ENCODE results near the gene CHRM4.
A peak's percentile ranks its signal among the peaks of the same experiment; 100 is the strongest.

The CHRM4 gene

DNA sequence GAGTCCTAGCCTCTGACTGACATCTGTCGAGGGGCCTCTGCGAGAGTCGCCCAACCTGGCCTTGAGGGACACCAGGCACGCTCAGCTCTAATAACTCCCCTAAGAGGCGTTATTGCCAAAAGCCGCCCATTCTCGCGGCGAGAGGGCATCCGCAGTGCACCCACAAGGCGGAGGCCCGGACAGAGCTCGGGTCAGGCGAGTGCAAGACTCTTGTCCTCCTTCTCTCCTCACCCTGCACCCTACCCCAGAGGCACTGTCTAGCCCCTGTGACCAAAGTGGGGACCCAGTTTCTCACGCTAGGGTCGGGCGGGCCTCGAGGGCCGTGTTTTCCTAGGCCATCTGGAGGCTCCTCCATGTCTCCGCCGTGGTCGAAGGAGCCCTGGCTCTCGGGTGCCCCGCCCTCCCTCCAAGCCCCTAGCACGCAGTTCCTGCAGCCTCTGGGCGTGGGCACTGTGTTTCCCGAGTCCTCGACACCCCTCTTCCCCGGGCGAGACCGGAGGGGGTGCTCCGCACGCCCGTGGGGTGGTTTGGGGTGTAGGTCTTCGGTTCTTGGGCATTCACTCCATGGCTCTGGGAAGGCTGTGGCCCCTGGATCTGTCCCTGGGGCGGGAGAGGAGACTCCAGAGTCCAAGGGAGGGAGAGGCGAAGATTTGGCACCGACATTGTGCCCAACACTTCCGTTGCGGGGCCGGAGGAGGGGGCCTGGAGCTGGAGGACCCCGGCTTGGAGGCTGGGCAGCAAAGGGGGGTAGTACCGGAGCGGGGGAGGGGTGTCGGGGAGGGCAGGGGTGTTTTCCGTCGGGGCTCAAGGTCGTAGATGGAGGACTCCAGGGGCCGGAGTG, 1.0 kb downstream of the CHRM4 start:
- H3K9me3 ChIP-seq = no peaks in the 10 kb centered on the region
- peak overlapping the region; percentile 37; the same call in 1 of the 2 replicates for H3K4me3 ChIP-seq
- peaks cover 15% of the 10 kb centered on the region for H3K4me1 ChIP-seq
- in situ Hi-C loops (cut with MboI; ENCODE audit: low sequenced_read_pairs) = no loop called here
- H3K27me3 ChIP-seq (ENCODE audit: low read depth) = peaks cover 9% of the 10 kb centered on the region
- DNase-seq (ENCODE audit: low spot score in 2 of 2) = peak in 1 of 2 experiments; percentile 14
- no peaks in the 10 kb centered on the region for H3K36me3 ChIP-seq (replicated peaks)

DNA sequence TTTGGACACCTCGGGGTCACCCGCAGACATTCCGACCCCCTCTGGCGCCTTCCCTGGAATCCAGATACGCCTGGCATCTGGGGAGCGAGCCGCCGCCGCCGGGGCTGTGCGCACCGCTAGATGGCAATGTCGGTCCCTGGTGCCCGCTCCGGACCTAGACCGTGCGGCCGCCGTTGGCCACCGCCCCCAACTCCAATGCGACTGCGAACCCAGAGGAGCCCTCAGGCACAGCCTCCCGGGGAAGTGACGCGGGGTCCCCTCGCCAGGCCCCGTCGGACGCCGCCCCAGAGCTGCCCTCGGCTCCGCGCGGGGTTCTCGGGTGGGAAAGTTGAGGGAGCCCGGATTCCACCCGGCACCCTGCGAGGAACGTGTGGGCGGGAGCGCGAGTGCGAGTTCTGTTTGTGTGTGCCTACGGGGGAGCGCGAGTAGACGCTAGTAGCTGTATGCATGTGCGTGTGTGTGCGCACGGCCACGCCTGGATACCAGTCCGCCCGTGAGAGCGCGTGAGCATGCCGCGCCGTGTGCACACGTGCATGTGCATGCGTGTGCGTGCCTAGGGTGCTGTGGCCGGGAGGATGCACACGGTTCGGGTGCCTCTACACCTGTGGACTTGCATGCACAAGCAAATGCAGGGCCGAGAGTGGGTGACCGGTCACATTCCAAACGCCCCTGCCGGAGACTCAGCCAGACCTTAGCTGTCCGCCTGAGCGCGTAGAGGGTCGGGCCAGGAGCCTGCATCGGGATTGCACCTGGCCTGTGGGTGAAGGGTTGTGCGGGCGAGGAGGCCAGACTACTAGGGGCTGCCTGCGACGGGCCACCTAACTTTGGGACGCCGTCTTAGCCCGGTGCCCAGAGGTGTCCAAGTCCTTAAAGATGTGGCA, 1.9 kb downstream of the CHRM4 start:
- peak; percentile 58 to 91 for DNase-seq (ENCODE audit: low spot score in 2 of 2)
- Histone ChIP-seq H3K36me3 (replicated peaks) (no peaks in the 10 kb centered on the region), H3K27me3 (ENCODE audit: low read depth) (peaks cover 9% of the 10 kb centered on the region), H3K4me3 (peak overlapping the region; percentile 32), H3K9me3 (no peaks in the 10 kb centered on the region), H3K4me1 (peaks cover 15% of the 10 kb centered on the region)
- in situ Hi-C loops (cut with MboI; ENCODE audit: low sequenced_read_pairs) = no loop called here

DNA sequence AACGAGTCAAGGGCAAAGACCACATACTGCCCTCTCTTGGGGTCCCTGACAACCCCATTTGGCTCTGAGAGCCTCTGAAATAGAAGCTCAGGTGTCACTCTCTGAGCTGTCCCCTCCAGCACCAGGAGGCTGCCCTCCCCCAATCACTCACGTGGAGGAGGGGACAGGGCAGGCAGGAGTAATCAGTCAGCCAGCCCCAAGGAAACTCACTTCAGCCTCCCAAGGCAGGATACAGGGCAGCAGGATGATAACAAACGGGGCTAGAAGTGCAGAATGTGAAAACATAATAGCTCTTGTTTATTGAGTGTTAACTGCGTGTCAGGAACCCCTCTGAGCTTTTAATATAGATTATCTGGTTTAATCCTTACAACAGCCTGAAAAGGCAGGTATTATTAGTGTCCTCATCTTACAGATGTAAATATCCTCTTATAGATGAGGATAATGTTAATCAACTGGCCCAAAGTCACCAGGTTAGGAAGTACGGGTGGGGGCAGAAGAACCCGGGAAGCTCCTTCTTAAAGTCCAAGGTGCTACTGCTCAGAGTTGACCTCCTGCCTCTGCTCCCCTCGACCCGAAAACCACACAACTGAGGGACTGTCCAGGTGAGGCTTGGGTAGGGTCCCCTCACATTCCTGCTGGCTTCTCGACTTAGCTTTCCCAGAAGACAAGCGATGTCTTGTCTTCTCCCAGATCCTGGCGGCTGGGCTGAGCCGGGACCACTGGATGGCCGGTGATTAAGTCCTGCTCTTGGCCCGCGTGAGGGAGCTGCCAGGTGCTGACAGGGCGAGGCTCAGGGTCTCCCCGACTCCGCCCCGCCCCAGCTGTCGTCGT, 2.7 kb downstream of the CHRM4 start:
- H3K36me3 ChIP-seq (replicated peaks) = no peaks in the 10 kb centered on the region; the same call in none of the 2 replicates
- no peaks in the 10 kb centered on the region for H3K9me3 ChIP-seq
- peak in 1 of 2 experiments; percentile 31 for DNase-seq (ENCODE audit: low spot score in 2 of 2)
- peak overlapping the region; percentile 32 for H3K4me3 ChIP-seq
- H3K27me3 ChIP-seq (ENCODE audit: low read depth) = peaks cover 9% of the 10 kb centered on the region
- in situ Hi-C loops (cut with MboI; ENCODE audit: low sequenced_read_pairs) = no loop called here
- H3K4me1 ChIP-seq = peaks cover 15% of the 10 kb centered on the region

DNA sequence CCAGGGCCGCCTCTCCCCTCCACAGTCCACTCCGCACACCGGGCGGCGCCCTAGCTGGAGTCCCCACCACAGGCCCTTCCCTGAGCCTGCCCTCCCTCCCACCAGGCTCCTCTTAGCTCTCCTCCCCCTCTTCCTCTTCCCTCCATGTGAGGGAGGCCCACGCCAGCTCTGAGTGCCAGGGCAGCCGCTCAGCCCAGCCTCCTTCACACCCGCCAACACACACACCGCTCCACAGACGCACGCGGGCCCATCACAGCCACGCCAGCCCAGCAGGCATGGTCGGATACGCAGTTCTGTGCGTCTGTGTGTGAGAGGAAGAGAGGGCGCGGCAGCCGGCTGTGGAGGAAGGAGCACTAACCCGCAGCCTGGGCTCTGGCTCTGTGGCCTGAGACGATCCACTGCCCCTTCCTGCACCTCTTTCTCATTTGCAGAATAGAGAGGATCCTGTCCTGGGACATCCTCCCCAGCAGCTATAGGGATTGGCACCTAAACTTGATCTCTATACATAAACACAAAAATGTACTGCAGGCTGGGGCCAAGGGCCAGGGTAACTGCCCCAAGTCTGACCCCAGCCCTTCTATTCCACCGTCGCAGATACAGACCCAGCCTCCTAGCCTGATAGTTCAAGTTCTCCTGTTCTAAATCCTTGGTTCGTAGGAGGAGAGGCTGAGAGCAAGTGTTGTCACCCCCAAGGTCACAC, 3.5 kb downstream of the CHRM4 start:
- H3K27me3 ChIP-seq (ENCODE audit: low read depth) = peaks cover 9% of the 10 kb centered on the region

DNA sequence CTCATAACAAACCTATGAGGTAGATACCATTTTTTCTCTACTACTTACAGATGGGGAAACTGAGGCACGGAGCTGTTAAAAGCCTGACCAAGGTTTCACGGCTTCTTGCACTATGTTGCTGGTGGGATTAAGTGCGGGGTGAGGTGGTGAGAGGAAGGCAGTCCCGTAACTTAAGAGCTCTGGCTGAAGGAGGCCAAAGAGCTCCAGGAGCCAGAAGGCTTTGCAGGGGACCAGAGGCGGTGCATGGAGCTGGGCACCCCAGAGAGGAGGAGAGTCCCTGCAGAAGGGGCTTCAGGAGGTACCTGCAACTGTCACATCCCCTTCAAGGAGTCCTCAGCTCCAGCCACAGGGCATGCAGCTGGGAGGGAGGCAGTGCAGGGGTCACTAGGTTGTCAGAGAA, 4.1 kb downstream of the CHRM4 start:
- peak in 1 of 2 experiments; percentile 6 for DNase-seq (ENCODE audit: low spot score in 2 of 2)
- no peak overlapping the region for H3K4me3 ChIP-seq
- no peaks in the 10 kb centered on the region for H3K9me3 ChIP-seq
- H3K36me3 ChIP-seq (replicated peaks) = peaks cover 3% of the 10 kb centered on the region
- peaks cover 10% of the 10 kb centered on the region for H3K4me1 ChIP-seq
- peaks cover 9% of the 10 kb centered on the region for H3K27me3 ChIP-seq (ENCODE audit: low read depth)
- in situ Hi-C loops (cut with MboI; ENCODE audit: low sequenced_read_pairs) = no loop called here

More for the DNA sequence above, 3.5 kb downstream of the CHRM4 start:
- DNase-seq (ENCODE audit: low spot score in 2 of 2) = peak in 1 of 2 experiments; percentile 7
- peaks cover 13% of the 10 kb centered on the region for H3K4me1 ChIP-seq
- H3K9me3 ChIP-seq = no peaks in the 10 kb centered on the region
- peaks cover 3% of the 10 kb centered on the region for H3K36me3 ChIP-seq (replicated peaks)
- in situ Hi-C loops (cut with MboI; ENCODE audit: low sequenced_read_pairs) = no loop called here
- no peak overlapping the region for H3K4me3 ChIP-seq

DNA sequence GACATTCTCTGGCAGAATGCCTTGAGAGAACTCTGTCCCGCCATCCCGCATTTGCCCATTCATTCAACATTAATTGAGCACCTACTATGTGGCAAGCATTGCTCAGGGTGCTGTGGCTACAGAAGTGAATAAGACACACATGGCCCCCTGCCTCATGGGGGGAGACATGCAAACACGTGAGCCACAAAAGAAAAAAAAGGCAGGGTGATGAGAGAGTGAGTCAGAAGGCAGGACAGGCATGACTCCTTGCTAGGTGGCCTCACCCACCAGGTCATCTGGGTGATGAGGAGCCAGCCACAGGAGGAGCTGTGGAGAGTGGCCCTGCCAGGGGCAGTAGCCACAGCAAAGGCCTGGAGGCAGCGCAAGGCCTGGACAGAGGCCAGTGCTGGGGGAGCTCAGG, 4.9 kb downstream of the CHRM4 start:
- no peak overlapping the region for H3K4me3 ChIP-seq
- peak in 1 of 2 experiments; percentile 6 for DNase-seq (ENCODE audit: low spot score in 2 of 2)
- H3K9me3 ChIP-seq = no peaks in the 10 kb centered on the region
- in situ Hi-C loops (cut with MboI; ENCODE audit: low sequenced_read_pairs) = no loop called here
- peaks cover 10% of the 10 kb centered on the region for H3K4me1 ChIP-seq
- H3K36me3 ChIP-seq (replicated peaks) = peaks cover 3% of the 10 kb centered on the region
- peaks cover 9% of the 10 kb centered on the region for H3K27me3 ChIP-seq (ENCODE audit: low read depth)

DNA sequence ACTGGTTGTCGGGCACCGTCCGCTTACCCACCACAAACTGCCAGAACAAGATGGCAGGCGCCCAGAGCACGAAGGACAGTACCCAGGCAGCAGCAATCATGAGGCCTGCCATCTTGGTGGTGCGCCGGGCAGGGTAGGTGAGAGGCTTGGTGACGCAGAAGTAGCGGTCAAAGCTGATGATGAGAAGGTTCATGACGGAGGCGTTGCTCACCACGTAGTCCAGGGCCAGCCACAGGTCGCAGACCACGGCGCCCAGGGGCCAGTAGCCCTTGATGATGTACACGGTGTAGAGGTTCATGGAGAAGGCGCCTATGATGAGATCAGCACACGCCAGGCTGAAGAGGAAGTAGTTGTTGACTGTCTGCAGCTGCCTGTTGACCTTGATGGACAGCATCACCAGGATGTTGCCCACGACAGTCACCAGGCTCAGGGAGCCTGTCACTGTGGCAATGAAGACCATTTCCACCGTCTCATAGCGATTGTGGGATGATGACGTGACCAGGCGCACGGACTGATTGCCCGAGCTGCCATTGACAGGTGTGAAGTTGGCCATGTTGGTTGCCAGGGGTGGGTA, 5.5 kb downstream of the CHRM4 start:
- in situ Hi-C loops (cut with MboI; ENCODE audit: low sequenced_read_pairs) = no loop called here
- Histone ChIP-seq H3K4me1 (peaks cover 10% of the 10 kb centered on the region), H3K4me3 (no peak overlapping the region), H3K36me3 (replicated peaks) (peaks cover 3% of the 10 kb centered on the region), H3K9me3 (no peaks in the 10 kb centered on the region), H3K27me3 (ENCODE audit: low read depth) (peaks cover 9% of the 10 kb centered on the region)
- peak in 1 of 2 experiments; percentile 5 for DNase-seq (ENCODE audit: low spot score in 2 of 2)

DNA sequence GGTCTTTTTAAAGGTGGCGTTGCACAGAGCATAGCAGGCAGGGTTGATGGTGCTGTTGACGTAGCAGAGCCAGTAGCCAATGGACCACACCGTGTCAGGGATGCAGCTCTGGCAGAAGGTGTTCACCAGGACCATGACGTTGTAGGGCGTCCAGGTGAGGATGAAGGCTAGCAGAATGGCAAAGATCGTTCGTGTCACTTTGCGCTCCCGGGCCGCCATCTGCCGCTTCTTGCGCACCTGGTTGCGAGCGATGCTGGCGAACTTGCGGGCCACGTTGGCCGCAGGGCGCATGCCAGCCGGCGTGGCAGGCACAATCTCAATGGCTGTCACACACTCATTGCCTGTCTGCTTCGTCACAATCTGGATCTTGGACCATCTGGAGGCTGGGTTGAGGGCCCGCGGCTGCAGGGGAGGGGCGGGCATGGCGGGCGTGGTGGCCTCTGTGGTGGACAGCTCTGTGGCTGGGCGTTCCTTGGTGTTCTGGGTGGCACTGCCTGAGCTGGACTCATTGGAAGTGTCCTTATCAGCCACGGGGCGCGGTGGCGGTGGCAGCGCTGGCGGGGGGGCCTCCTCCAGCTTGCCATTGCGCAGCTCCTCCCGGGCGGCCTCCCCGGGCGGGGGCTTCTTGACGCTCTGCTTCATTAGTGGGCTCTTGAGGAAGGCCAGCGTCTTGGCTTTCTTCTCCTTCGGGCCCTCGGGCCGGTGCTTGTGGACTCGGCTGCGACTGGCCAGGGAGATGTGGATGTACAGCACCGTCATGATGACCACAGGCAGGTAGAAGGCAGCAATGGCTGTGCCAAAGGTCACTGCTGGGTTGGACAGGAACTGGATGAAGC, 6.2 kb downstream of the CHRM4 start:
- H3K27me3 ChIP-seq (ENCODE audit: low read depth) = peaks cover 9% of the 10 kb centered on the region
- no peaks in the 10 kb centered on the region for H3K9me3 ChIP-seq
- peak in 1 of 2 experiments; percentile 7 for DNase-seq (ENCODE audit: low spot score in 2 of 2)
- no peak overlapping the region for H3K4me3 ChIP-seq
- H3K36me3 ChIP-seq (replicated peaks) = peaks cover 3% of the 10 kb centered on the region
- H3K4me1 ChIP-seq = peaks cover 16% of the 10 kb centered on the region
- in situ Hi-C loops (cut with MboI; ENCODE audit: low sequenced_read_pairs) = no loop called here

DNA sequence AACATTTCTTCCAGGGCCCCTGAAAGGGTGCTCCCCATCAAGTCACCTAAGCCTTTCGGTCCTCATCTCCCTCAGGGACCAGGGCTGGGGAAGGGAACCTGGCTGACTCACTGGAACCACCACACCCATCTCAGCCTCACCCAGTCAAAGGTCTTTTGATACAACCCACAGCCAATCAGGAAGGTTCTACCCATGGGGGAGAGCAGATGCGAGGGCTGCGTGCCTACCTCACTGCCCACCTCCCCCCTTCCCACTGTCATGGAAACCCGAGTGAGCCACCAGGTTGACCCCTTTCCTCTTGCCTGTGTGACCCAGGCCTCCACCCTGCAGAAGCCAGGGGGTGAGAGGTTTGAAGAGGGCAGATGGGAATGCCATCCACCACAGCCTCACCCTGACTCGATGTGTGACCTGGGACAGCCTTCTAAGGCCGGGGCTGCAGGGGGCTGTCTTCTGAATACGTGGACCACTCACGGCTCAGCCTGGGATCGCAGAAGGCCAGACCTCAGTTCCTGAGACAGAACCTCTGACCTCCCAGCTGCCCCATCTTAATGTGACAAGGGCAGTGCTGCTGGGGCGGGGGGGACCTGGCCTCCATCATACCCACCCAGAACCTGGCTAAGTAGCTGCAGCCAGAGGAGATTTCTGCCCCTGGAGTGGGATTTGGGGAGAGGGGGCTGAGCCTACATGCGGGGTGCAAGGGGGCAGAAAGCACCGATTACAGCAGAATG, 7.4 kb downstream of the CHRM4 start:
- Histone ChIP-seq H3K36me3 (replicated peaks) (peaks cover 3% of the 10 kb centered on the region), H3K27me3 (ENCODE audit: low read depth) (peaks cover 8% of the 10 kb centered on the region), H3K4me3 (no peak overlapping the region), H3K4me1 (peaks cover 14% of the 10 kb centered on the region), H3K9me3 (no peaks in the 10 kb centered on the region)
- in situ Hi-C loops (cut with MboI; ENCODE audit: low sequenced_read_pairs) = no loop called here
- DNase-seq (ENCODE audit: low spot score in 2 of 2) = peak in 1 of 2 experiments; percentile 14

DNA sequence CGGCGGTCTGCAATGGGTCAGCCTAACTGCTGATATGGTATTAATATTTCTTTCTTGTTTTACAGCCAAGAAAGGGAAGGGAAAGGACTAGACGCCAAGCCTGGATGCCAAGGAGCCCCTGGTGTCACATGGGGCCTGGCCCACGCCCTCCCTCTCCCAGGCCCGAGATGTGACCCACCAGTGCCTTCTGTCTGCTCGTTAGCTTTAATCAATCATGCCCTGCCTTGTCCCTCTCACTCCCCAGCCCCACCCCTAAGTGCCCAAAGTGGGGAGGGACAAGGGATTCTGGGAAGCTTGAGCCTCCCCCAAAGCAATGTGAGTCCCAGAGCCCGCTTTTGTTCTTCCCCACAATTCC, 8.2 kb downstream of the CHRM4 start:
- Histone ChIP-seq H3K27me3 (ENCODE audit: low read depth) (0 out of 2 replicates have a peak, but pooled peaks cover 3% of the 10 kb centered on the region), H3K9me3 (no peaks in the 10 kb centered on the region), H3K36me3 (replicated peaks) (peaks cover 3% of the 10 kb centered on the region), H3K4me1 (peaks cover 8% of the 10 kb centered on the region; the same call in 1 of the 2 replicates), H3K4me3 (no peak overlapping the region)
- in situ Hi-C loops (cut with MboI; ENCODE audit: low sequenced_read_pairs) = no loop called here
- DNase-seq (ENCODE audit: low spot score in 2 of 2) = no peak

DNA sequence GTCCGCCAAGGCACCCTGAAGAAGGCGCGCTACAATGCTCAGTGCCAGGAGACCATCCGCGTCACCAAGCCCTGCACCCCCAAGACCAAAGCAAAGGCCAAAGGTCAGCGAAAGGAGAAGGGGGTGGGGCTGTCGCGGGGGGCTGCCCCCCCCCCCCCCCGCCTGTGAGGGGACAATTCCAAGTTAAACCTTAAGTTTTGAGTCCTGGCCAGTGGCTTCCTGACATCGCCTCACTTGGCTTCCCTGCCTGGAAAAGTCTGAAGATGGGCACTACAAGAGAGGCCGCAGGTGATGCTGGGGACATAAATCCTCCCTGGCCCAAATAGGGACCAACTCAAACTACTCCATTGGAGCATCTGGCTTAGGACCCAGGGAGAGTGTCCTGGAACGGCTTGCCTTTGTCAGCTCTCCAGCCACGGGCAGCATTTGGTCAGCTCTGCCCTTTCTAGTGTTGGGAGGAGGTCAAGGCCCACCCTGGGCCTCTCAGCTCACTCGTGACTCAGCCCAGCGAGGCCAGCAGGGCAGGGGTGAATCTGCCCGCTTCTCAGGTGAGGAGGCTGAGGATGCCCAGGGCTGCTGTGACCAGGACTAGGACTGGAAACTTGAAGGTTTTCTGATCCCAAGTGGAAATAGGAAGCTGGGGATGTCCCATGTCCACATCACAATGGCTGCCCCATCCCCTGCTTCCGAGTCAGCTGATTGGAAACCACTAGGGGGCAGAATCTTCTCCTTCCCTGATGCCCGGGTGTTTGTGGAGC, 8.8 kb downstream of the CHRM4 start:
- H3K4me1 ChIP-seq = peaks cover 8% of the 10 kb centered on the region; the same call in 1 of the 2 replicates
- peaks cover 3% of the 10 kb centered on the region for H3K36me3 ChIP-seq (replicated peaks)
- peak; percentile 50 to 79 for DNase-seq (ENCODE audit: low spot score in 2 of 2)
- peak overlapping the region; percentile 84 for H3K4me3 ChIP-seq
- in situ Hi-C loops (cut with MboI; ENCODE audit: low sequenced_read_pairs) = no loop called here
- no peaks in the 10 kb centered on the region for H3K9me3 ChIP-seq
- no peaks in the 10 kb centered on the region for H3K27me3 ChIP-seq (ENCODE audit: low read depth)
